ENCODE results near the gene HOXA4.

DNA sequence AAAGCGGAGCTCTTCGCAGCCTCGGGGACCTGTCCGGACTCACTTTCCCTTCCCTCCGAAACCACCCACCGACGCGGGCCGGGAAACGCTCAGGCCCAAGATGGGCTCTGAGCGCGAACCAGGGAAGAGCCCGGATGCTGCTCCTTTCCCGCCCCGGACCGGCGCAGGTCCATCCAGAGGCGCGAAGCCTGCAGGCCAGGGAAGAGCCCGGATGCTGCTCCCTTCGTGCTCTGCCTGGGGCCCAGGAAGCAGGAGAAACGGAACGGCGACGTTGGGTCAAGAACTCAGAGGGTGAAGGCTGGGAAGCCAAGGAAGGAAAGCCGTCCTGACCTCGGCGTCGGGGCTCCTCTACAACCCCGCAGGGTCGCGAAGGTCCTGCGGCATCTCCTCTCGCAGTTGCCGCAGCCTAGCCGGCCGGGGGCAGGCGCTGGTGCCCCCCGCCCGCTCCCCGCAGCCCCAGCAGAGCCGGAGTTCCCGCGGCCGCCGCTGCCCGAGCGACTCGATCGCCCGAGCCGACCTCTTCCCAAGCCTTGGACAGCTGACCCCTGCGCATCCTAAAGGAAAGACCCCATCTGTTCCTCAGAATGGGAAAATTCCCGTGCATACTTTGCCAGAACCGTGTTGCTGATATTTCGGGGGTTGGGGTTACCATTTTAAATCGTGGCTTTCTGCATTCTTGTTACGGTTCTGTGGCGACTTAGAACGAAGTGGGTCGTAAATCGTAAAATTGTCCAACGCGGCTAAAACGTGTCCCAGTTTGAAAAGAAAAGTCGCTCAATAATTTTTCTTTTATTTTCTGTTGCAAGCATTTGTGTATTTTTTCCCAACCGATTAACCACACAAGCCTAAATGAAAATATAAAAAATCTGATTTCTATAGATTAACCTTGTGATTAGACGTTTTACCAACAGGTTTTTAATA, 42.3 kb downstream of the HOXA4 start:
- TF ChIP-seq, protein P1, sequence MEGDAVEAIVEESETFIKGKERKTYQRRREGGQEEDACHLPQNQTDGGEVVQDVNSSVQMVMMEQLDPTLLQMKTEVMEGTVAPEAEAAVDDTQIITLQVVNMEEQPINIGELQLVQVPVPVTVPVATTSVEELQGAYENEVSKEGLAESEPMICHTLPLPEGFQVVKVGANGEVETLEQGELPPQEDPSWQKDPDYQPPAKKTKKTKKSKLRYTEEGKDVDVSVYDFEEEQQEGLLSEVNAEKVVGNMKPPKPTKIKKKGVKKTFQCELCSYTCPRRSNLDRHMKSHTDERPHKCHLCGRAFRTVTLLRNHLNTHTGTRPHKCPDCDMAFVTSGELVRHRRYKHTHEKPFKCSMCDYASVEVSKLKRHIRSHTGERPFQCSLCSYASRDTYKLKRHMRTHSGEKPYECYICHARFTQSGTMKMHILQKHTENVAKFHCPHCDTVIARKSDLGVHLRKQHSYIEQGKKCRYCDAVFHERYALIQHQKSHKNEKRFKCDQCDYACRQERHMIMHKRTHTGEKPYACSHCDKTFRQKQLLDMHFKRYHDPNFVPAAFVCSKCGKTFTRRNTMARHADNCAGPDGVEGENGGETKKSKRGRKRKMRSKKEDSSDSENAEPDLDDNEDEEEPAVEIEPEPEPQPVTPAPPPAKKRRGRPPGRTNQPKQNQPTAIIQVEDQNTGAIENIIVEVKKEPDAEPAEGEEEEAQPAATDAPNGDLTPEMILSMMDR (IDR thresholded peaks at IDR 0.05; ENCODE audit: insufficient read depth, low read length): no peak
- no peak for TF ChIP-seq POLR2AphosphoS5 (IDR thresholded peaks at IDR 0.05; ENCODE audit: low read depth)

Measured in HL-60 (cell line).